ENCODE measurements around the gene TRMU. TPM values are rescaled to one million over a fixed set of nuclear protein-coding genes. Genes with fewer than 3 reads are reported as not detected.

TRMU gene
- polyA plus RNA-seq, 1 donor from 2014 or later = 22.1 TPM

GRCh38 chr22:46363611-46364321 is 28.3 kb downstream of the TRMU start:
- peaks cover 5 to 9% (median 9%) of the 10 kb centered on the region in 3 donors for H3K4me1 Mint-ChIP-seq
- peak overlapping the region in 1 of 3 donors; percentile 58 for H3K27ac Mint-ChIP-seq
- no peak overlapping the region for H3K4me3 Mint-ChIP-seq
- H3K36me3 Mint-ChIP-seq = peaks cover 5% of the 10 kb centered on the region
- no peaks in the 10 kb centered on the region for H3K9me3 Mint-ChIP-seq
- H3K27me3 Mint-ChIP-seq = no peaks in the 10 kb centered on the region

GRCh38 chr22:46364341-46365165 is 29.0 kb downstream of the TRMU start:
- H3K9me3 Mint-ChIP-seq = no peaks in the 10 kb centered on the region
- H3K36me3 Mint-ChIP-seq = peaks cover 5% of the 10 kb centered on the region
- peak overlapping the region in 1 of 4 donors; percentile 63 for H3K4me3 Mint-ChIP-seq
- H3K27ac Mint-ChIP-seq = peak overlapping the region in 1 of 3 donors; percentile 88
- no peaks in the 10 kb centered on the region for H3K27me3 Mint-ChIP-seq
- peaks cover 5 to 9% (median 9%) of the 10 kb centered on the region in 3 donors for H3K4me1 Mint-ChIP-seq

GRCh38 chr22:46365166-46365624 is 29.7 kb downstream of the TRMU start:
- peaks cover 5% of the 10 kb centered on the region for H3K36me3 Mint-ChIP-seq
- no peaks in the 10 kb centered on the region for H3K9me3 Mint-ChIP-seq
- no peak overlapping the region for H3K27ac Mint-ChIP-seq
- H3K4me3 Mint-ChIP-seq = no peak overlapping the region
- H3K27me3 Mint-ChIP-seq = no peaks in the 10 kb centered on the region
- peaks cover 5 to 12% (median 9%) of the 10 kb centered on the region in 3 donors for H3K4me1 Mint-ChIP-seq

- H3K27me3 Mint-ChIP-seq = no peaks in the 10 kb centered on the region
- no peaks in the 10 kb centered on the region for H3K9me3 Mint-ChIP-seq
- H3K4me3 Mint-ChIP-seq = no peak overlapping the region
- H3K4me1 Mint-ChIP-seq = peaks cover 5 to 12% (median 9%) of the 10 kb centered on the region in 3 donors
- peaks cover 4% of the 10 kb centered on the region for H3K36me3 Mint-ChIP-seq
- peak overlapping the region in 1 of 3 donors; percentile 90 for H3K27ac Mint-ChIP-seq
Observed at GRCh38 chr22:46366327-46366731, 30.8 kb downstream of the TRMU start.

- peak overlapping the region in 2 of 3 donors; percentile 41 to 90 for H3K27ac Mint-ChIP-seq
Observed at GRCh38 chr22:46366801-46367706, 31.5 kb downstream of the TRMU start.

GRCh38 chr22:46367707-46368191 is 32.2 kb downstream of the TRMU start:
- Mint-ChIP-seq H3K4me3 (peak overlapping the region in 2 of 4 donors; percentile 23 to 82), H3K4me1 (peaks cover 0 to 7% (median 7%) of the 10 kb centered on the region in 3 donors), H3K36me3 (peaks cover 2% of the 10 kb centered on the region), H3K27ac (peak overlapping the region in 2 of 3 donors; percentile 41 to 67), H3K9me3 (no peaks in the 10 kb centered on the region), H3K27me3 (no peaks in the 10 kb centered on the region)

More at GRCh38 chr22:46366801-46367706, 31.5 kb downstream of the TRMU start:
- H3K36me3 Mint-ChIP-seq = peaks cover 4% of the 10 kb centered on the region
- peaks cover 5 to 12% (median 9%) of the 10 kb centered on the region in 3 donors for H3K4me1 Mint-ChIP-seq
- H3K9me3 Mint-ChIP-seq = no peaks in the 10 kb centered on the region
- H3K4me3 Mint-ChIP-seq = peak overlapping the region in 3 of 4 donors; percentile 30 to 82 (median 79)
- H3K27me3 Mint-ChIP-seq = no peaks in the 10 kb centered on the region

- peak overlapping the region in 1 of 4 donors; percentile 54 for H3K4me3 Mint-ChIP-seq
- H3K4me1 Mint-ChIP-seq = peaks cover 0 to 7% (median 5%) of the 10 kb centered on the region in 3 donors
- no peaks in the 10 kb centered on the region for H3K9me3 Mint-ChIP-seq
- no peaks in the 10 kb centered on the region for H3K27me3 Mint-ChIP-seq
- H3K36me3 Mint-ChIP-seq = peaks cover 2% of the 10 kb centered on the region
- peak overlapping the region in 1 of 3 donors; percentile 67 for H3K27ac Mint-ChIP-seq
Observed at GRCh38 chr22:46368422-46368821, 32.9 kb downstream of the TRMU start.

- H3K27me3 Mint-ChIP-seq = peaks cover 1% of the 10 kb centered on the region
- peaks cover 0 to 7% (median 5%) of the 10 kb centered on the region in 3 donors for H3K4me1 Mint-ChIP-seq
- no peak overlapping the region for H3K4me3 Mint-ChIP-seq
- peaks cover 2% of the 10 kb centered on the region for H3K36me3 Mint-ChIP-seq
- H3K27ac Mint-ChIP-seq = peak overlapping the region in 1 of 3 donors; percentile 67
- no peaks in the 10 kb centered on the region for H3K9me3 Mint-ChIP-seq
Observed at GRCh38 chr22:46368871-46369715, 33.6 kb downstream of the TRMU start.

- peaks cover 3% of the 10 kb centered on the region for H3K27me3 Mint-ChIP-seq
- H3K4me1 Mint-ChIP-seq = peaks cover 0 to 7% (median 7%) of the 10 kb centered on the region in 3 donors
- H3K4me3 Mint-ChIP-seq = peak overlapping the region in 1 of 4 donors; percentile 38
- H3K27ac Mint-ChIP-seq = peak overlapping the region in 2 of 3 donors; percentile 61 to 63
- H3K9me3 Mint-ChIP-seq = no peaks in the 10 kb centered on the region
- H3K36me3 Mint-ChIP-seq = peaks cover 2% of the 10 kb centered on the region
Observed at GRCh38 chr22:46369716-46370583, 34.4 kb downstream of the TRMU start.

- H3K36me3 Mint-ChIP-seq = peaks cover 4% of the 10 kb centered on the region
- peaks cover 0 to 9% (median 7%) of the 10 kb centered on the region in 3 donors for H3K4me1 Mint-ChIP-seq
- H3K27me3 Mint-ChIP-seq = peaks cover 3% of the 10 kb centered on the region
- peak overlapping the region in 1 of 4 donors; percentile 38 for H3K4me3 Mint-ChIP-seq
- H3K9me3 Mint-ChIP-seq = peaks cover under 1 to 2% (median under 1%) of the 10 kb centered on the region in 3 donors
- H3K27ac Mint-ChIP-seq = peak overlapping the region in 2 of 3 donors; percentile 61 to 63
Observed at GRCh38 chr22:46370584-46371291, 35.2 kb downstream of the TRMU start.

GRCh38 chr22:46371623-46372226 is 36.2 kb downstream of the TRMU start:
- H3K36me3 Mint-ChIP-seq = peaks cover 6% of the 10 kb centered on the region
- H3K27ac Mint-ChIP-seq = peak overlapping the region in 1 of 3 donors; percentile 26
- peaks cover 3% of the 10 kb centered on the region for H3K27me3 Mint-ChIP-seq
- H3K4me1 Mint-ChIP-seq = peaks cover 0 to 11% (median 7%) of the 10 kb centered on the region in 3 donors
- peak overlapping the region in 1 of 4 donors; percentile 39 for H3K4me3 Mint-ChIP-seq
- peaks cover 3 to 6% (median 4%) of the 10 kb centered on the region in 3 donors for H3K9me3 Mint-ChIP-seq

GRCh38 chr22:46372686-46373085 is 37.2 kb downstream of the TRMU start:
- peaks cover 0 to 9% (median 6%) of the 10 kb centered on the region in 3 donors for H3K4me1 Mint-ChIP-seq
- H3K27me3 Mint-ChIP-seq = peaks cover 3% of the 10 kb centered on the region
- H3K4me3 Mint-ChIP-seq = peak overlapping the region in 1 of 4 donors; percentile 27
- H3K27ac Mint-ChIP-seq = peak overlapping the region in 1 of 3 donors; percentile 73
- peaks cover 10% of the 10 kb centered on the region for H3K36me3 Mint-ChIP-seq
- peaks cover 3 to 7% (median 4%) of the 10 kb centered on the region in 3 donors for H3K9me3 Mint-ChIP-seq
